Adrenal gland (tissue), 12 donors: ENCODE results near the gene ASPN. TPM values are rescaled to one million over a fixed set of nuclear protein-coding genes. Genes with fewer than 3 reads are reported as not detected.

Experiments
- DNase-seq, 7 donors: peaks; one replicate each; pipeline ENCODE4 v3.0.0-alpha.2; 2019 to 2020
- H3K27ac ChIP-seq, 5 donors: fragments of 200-600 bp; sonication (generic) in 4 of 5; 1 replicate in 3 of 5; 2 replicates in 2 of 5; pipeline versions ENCODE4 v1.5.1 to v1.8.0; 2016 to 2020; ENCODE audit warnings: mild to moderate bottlenecking in 1 of 5
- H3K27me3 ChIP-seq: fragments of 200-600 bp; 2 replicates; pipeline ENCODE4 v1.8.0; 2021
- H3K36me3 ChIP-seq, 2 donors: fragments of 200-600 bp; replicated peaks in 1 of 2; 1 replicate in 1 of 2; 2 replicates in 1 of 2; pipeline versions ENCODE4 v1.5.1 to v1.8.0; 2018 to 2022
- H3K4me1 ChIP-seq, 2 donors: fragments of 200-600 bp; replicated peaks in 1 of 2; 1 replicate in 1 of 2; 2 replicates in 1 of 2; pipeline versions ENCODE4 v1.5.1 to v1.8.0; 2018 to 2021
- H3K4me3 ChIP-seq, 4 donors: fragments of 200-600 bp; sonication (generic) in 3 of 4; one replicate each; pipeline ENCODE4 v1.5.1; 2016 to 2018
- H3K9me3 ChIP-seq, 3 donors: fragments of 200-600 bp; sonication (generic) in 1 of 3; replicated peaks in 1 of 3; 1 replicate in 2 of 3; 2 replicates in 1 of 3; pipeline versions ENCODE4 v1.5.1 to v1.8.0; 2016 to 2021
- POLR2A ChIP-seq, 2 donors: fragments of 450-650 bp; IDR thresholded peaks; one replicate each; pipeline ENCODE4 v1.6.1; 2017; ENCODE audit warnings: antibody characterized with exemption in 2 of 2, mild to moderate bottlenecking in 2 of 2, moderate library complexity in 1 of 2
- WGBS, 4 donors: extraction: QIAGEN DNeasy Blood & Tissue Kit in 2 of 4; methylation state at CpG; one replicate each; pipeline versions ENCODE4 v1.1.5 to v1.1.7; 2013 to 2017; 5-methylcytosine and 5-hydroxymethylcytosine counted together
- intact Hi-C, 2 donors: fragments of 100-400 bp; cut with DNase I; formaldehyde crosslinking; loops; one replicate each; pipeline versions ENCODE4 v1.14.1 to v1.15.0; 2022 to 2023
- polyA plus RNA-seq, 3 donors: library from polyadenylated mRNA; stranded (reverse); fragments of 200-250 nt in 2 of 3; fragments of 350-450 nt in 1 of 3; fragmentation: Illumina TruSeq in 1 of 3; extraction: RNeasy Lipid Tissue Mini Kit (QIAGEN cat#74804) in 1 of 3; gene quantifications; one replicate each; pipeline ENCODE4 v1.2.3, GENCODE V29; 2013 to 2014
- total RNA-seq, 9 donors: library from RNA; depleted of rRNA in 4 of 9; stranded (reverse); fragments of >200 nt in 4 of 9; fragments of 120-200 nt in 1 of 9; fragmentation: NEBNext Ultra II Directional in 1 of 9; extraction: Animal tissue kit (Norgen Biotek cat#: 25700) in 1 of 9; gene quantifications; one replicate each; pipeline versions ENCODE4 v1.1.0 to v1.2.4, GENCODE V29; 2013 to 2023
- TF ChIP-seq, protein P1 (sequence below), 6 experiments: fragments of 450-650 bp in 4 of 6; fragments of 200-600 bp in 2 of 6; sonication (generic) in 1 of 6; IDR thresholded peaks; 1 replicate in 5 of 6; 2 replicates in 1 of 6; pipeline versions ENCODE4 v1.5.1 to v1.8.0; 2016 to 2021; ENCODE audit warnings: antibody characterized with exemption in 6 of 6, mild to moderate bottlenecking in 2 of 6, moderate library complexity in 1 of 6
- donor health status: healthy with polysubstance abuse.
- donor health status: Bipolar disorder and iron deficiency.
- donor health status: DM: yes; HTN: yes; CAD: no.
- donor health status: DM: no; HTN: no; CAD: no.
- donor health status: DM: no; HTN: no; CAD: no.
- donor health status: DM: yes; HTN: yes; CAD: no.

The ASPN gene
- total and polyA plus RNA-seq, 12 donors: 1.7 to 12.4 (median 5.4) TPM

GRCh38 chr9:92432972-92433548 lies 49.2 kb downstream of the ASPN start:
- Histone ChIP-seq H3K4me3 (no peak overlapping the region), H3K27ac (peak overlapping the region in 1 of 5 donors; percentile 3), H3K27me3 (no peaks in the 10 kb centered on the region), H3K4me1 (no peaks in the 10 kb centered on the region), H3K9me3 (no peaks in the 10 kb centered on the region), H3K36me3 (no peaks in the 10 kb centered on the region)
- TF ChIP-seq, protein P1, sequence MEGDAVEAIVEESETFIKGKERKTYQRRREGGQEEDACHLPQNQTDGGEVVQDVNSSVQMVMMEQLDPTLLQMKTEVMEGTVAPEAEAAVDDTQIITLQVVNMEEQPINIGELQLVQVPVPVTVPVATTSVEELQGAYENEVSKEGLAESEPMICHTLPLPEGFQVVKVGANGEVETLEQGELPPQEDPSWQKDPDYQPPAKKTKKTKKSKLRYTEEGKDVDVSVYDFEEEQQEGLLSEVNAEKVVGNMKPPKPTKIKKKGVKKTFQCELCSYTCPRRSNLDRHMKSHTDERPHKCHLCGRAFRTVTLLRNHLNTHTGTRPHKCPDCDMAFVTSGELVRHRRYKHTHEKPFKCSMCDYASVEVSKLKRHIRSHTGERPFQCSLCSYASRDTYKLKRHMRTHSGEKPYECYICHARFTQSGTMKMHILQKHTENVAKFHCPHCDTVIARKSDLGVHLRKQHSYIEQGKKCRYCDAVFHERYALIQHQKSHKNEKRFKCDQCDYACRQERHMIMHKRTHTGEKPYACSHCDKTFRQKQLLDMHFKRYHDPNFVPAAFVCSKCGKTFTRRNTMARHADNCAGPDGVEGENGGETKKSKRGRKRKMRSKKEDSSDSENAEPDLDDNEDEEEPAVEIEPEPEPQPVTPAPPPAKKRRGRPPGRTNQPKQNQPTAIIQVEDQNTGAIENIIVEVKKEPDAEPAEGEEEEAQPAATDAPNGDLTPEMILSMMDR (IDR thresholded peaks at IDR 0.05): no peak
- TF ChIP-seq POLR2A (IDR thresholded peaks at IDR 0.05): no peak
- intact Hi-C loops: loop anchor here in 1 of 2 donors (10.0 kb wide), 1 partner anchor 298 kb away; no protein-coding TSS in a partner anchor
- 86 to 92% (median 89%) methylated on average over 5 of the region's 5 CpGs for WGBS, 4 donors
- DNase-seq: no peak

DNA sequence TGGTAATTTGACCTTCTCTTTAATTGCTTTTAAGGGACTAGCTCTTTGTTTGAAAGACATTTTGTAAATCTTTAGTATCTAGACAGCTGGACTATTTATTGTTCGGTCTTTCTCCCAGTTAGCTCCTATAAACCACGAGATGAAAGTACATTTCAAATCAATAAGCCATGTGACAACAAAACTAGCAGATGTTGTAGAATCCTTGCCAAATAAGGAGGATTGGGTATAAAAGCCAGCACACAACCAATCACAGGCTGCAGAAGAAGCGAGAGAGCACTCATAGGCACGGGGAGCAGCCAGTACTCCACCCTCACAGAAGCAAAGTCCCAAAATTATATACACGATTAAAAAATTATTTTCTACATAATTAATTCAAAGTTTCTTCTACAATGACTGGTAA lies 50.0 kb downstream of the ASPN start:
- H3K4me1 ChIP-seq: no peaks in the 10 kb centered on the region
- H3K27me3 ChIP-seq: no peaks in the 10 kb centered on the region
- TF ChIP-seq, protein P1 (IDR thresholded peaks at IDR 0.05): no peak
- no peak for TF ChIP-seq POLR2A (IDR thresholded peaks at IDR 0.05)
- H3K27ac ChIP-seq: no peak overlapping the region
- no peaks in the 10 kb centered on the region for H3K36me3 ChIP-seq
- intact Hi-C loops: loop anchor here in 1 of 2 donors (10.0 kb wide), 1 partner anchor 298 kb away; no protein-coding TSS in a partner anchor
- no peak for DNase-seq
- H3K9me3 ChIP-seq: no peaks in the 10 kb centered on the region
- WGBS, 4 donors: 81 to 86% (median 84%) methylated on average over 5 of the region's 5 CpGs
- peak overlapping the region in 1 of 4 donors; percentile 8 for H3K4me3 ChIP-seq

DNA sequence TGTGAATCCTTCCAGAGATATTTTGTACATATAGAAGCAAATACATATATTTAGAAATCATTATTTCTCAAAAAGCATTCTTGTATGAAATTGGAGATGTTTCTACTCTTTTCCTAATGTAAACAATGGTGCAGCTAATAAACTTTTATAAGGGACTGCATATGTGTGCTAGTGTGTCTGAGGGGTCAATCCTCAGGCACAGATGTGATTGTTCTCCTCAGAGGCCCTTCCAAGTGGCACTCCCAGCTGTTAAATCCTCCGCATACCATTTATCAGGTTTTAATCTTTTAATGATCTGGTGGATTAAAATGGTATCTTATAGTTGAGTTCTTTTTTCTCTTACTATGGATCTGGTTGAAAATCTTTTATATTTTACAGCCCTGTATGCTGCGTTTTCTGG lies 52.5 kb downstream of the ASPN start:
- Histone ChIP-seq H3K9me3 (no peaks in the 10 kb centered on the region), H3K4me3 (no peak overlapping the region), H3K27ac (no peak overlapping the region), H3K27me3 (no peaks in the 10 kb centered on the region), H3K36me3 (no peaks in the 10 kb centered on the region), H3K4me1 (peaks cover 0 to 8% of the 10 kb centered on the region in 2 donors)
- intact Hi-C loops: loop anchor here in 1 of 2 donors (10.0 kb wide), 1 partner anchor 295 kb away; no protein-coding TSS in a partner anchor
- 75 to 98% (median 94%) methylated on average over 2 of the region's 2 CpGs for WGBS, 4 donors
- TF ChIP-seq, protein P1 (IDR thresholded peaks at IDR 0.05): no peak
- TF ChIP-seq POLR2A (IDR thresholded peaks at IDR 0.05): no peak
- no peak for DNase-seq

DNA sequence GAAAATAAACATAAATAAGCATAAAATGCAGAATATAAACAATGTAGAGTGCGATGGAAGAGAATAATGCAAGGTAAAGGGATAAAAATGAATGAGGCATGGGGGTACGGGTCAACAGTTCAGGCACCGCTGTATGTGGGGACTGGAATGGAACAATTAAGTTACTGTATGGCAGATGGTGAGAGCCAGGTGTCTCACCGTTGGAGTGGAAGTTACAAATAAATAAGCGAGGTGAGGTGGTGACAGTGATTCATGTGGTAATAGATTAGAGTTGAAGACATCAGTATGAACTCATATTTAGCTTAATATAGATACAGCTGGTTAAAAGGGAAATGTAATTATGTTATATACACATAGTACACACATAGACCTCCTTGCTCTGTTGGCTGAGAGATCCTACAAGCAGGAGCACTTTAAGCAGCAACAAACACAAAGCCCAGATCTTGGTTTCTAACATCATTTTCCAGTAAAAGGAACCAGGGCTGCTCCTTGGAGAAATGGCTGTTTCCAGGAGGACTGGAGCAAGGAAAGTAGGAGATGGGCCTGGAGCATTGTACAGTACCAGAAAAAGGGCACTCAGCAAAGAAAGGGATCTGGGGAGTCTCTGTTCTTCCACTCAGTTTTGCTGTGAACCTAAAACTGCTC lies 55.7 kb downstream of the ASPN start:
- no peak overlapping the region for H3K27ac ChIP-seq
- H3K27me3 ChIP-seq: no peaks in the 10 kb centered on the region
- no peaks in the 10 kb centered on the region for H3K36me3 ChIP-seq
- H3K9me3 ChIP-seq: no peaks in the 10 kb centered on the region
- H3K4me1 ChIP-seq: peaks cover 0 to 8% of the 10 kb centered on the region in 2 donors
- TF ChIP-seq, protein P1 (IDR thresholded peaks at IDR 0.05): no peak
- TF ChIP-seq POLR2A (IDR thresholded peaks at IDR 0.05): no peak
- no peak for DNase-seq
- intact Hi-C loops: no loop called here
- WGBS, 4 donors: 80 to 91% (median 82%) methylated on average over 5 of the region's 5 CpGs
- H3K4me3 ChIP-seq: no peak overlapping the region
